ENCODE data around the gene KPRP. TPM values are rescaled to one million over a fixed set of nuclear protein-coding genes. Genes with fewer than 3 reads are reported as not detected.

Gene KPRP
- total RNA-seq, 1 experiment from 2014 or later, result not detected

DNA sequence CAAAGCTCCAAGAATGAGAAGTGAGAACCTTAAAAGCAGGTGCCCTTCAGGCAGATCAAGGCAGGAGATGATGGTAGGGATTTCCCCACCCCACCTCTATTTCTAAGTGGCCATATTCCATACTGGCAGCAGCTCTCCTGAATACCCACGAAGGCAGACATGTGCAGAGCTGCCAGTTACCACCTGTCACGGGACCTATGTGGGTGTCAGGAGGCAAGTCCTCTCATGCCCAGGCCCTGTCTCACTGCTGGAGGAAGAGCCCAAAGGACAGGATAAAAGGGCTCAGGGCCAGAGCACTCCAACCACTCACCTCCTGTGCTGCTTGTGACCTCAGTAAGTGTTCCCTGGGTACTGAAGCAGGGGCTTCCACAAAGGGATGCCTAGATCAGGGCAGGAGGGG is 53.2 kb downstream of the KPRP start:
- Histone ChIP-seq H3T11ph (ENCODE audit: low read length) (no peak overlapping the region), H3K4me1 (ENCODE audit: insufficient read depth, low read length) (no peaks in the 10 kb centered on the region), H3K14ac (ENCODE audit: insufficient read depth, low read length) (no peak overlapping the region), H2BK120ac (ENCODE audit: low read depth, low read length, poor library complexity, severe bottlenecking) (no peak overlapping the region), H2AFZ (ENCODE audit: low read length) (no peak overlapping the region), H4K8ac (replicated peaks; ENCODE audit: insufficient read length, low read depth, low read length) (no peak overlapping the region), H4K20me1 (ENCODE audit: control insufficient read depth, insufficient read depth, insufficient read length) (no peaks in the 10 kb centered on the region), H4K91ac (ENCODE audit: insufficient read length, low read depth, low read length) (no peak overlapping the region), H3K27ac (ENCODE audit: insufficient read length, low read depth, low read length) (no peak overlapping the region), H3K4me2 (ENCODE audit: insufficient read depth, insufficient read length, low read length) (no peak overlapping the region), H3K56ac (ENCODE audit: insufficient read length, low read depth, low read length) (no peak overlapping the region), H3K79me2 (ENCODE audit: insufficient read depth, low read length) (no peaks in the 10 kb centered on the region), H2BK12ac (ENCODE audit: insufficient read length, low read depth, low read length) (no peak overlapping the region), H3K23ac (ENCODE audit: insufficient read length, low read depth, low read length) (no peak overlapping the region), H3K4ac (ENCODE audit: low read depth, low read length) (no peak overlapping the region), H2BK15ac (ENCODE audit: low read depth, low read length) (no peak overlapping the region), H4K5ac (ENCODE audit: insufficient read length, low read depth, low read length) (no peak overlapping the region), H2AK5ac (ENCODE audit: insufficient read length, low read length) (no peak overlapping the region), H3K79me1 (ENCODE audit: insufficient read depth, low read depth, low read length, poor library complexity, severe bottlenecking) (no peaks in the 10 kb centered on the region), H2BK5ac (ENCODE audit: insufficient read length, low read length) (no peak overlapping the region), H3K23me2 (ENCODE audit: insufficient read length, low read depth, low read length, poor library complexity, severe bottlenecking) (no peaks in the 10 kb centered on the region), H2BK20ac (ENCODE audit: low read depth, low read length, poor library complexity, severe bottlenecking) (no peak overlapping the region), H3K18ac (ENCODE audit: insufficient read length, low read depth, low read length) (no peak overlapping the region), H3K9me3 (ENCODE audit: control insufficient read depth, low read depth, low read length) (peaks cover 76% of the 10 kb centered on the region), H3K9ac (ENCODE audit: extremely low read depth, insufficient read length, low read length) (no peak overlapping the region), H3K27me3 (ENCODE audit: insufficient read depth, low read length) (no peaks in the 10 kb centered on the region)
- DNase-seq, result no peak
- H3K4me1 Mint-ChIP-seq, result no peaks in the 10 kb centered on the region
- TF ChIP-seq, protein P1, sequence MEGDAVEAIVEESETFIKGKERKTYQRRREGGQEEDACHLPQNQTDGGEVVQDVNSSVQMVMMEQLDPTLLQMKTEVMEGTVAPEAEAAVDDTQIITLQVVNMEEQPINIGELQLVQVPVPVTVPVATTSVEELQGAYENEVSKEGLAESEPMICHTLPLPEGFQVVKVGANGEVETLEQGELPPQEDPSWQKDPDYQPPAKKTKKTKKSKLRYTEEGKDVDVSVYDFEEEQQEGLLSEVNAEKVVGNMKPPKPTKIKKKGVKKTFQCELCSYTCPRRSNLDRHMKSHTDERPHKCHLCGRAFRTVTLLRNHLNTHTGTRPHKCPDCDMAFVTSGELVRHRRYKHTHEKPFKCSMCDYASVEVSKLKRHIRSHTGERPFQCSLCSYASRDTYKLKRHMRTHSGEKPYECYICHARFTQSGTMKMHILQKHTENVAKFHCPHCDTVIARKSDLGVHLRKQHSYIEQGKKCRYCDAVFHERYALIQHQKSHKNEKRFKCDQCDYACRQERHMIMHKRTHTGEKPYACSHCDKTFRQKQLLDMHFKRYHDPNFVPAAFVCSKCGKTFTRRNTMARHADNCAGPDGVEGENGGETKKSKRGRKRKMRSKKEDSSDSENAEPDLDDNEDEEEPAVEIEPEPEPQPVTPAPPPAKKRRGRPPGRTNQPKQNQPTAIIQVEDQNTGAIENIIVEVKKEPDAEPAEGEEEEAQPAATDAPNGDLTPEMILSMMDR (conservative IDR thresholded peaks at IDR 0.05), result no peak
- H3K36me3 Mint-ChIP-seq (ENCODE audit: insufficient read depth in 1 of 3, low read depth in 3 of 3), result peaks cover 4 to 20% (median 6%) of the 10 kb centered on the region in 3 experiments; a peak in 5 of 7 replicates
- no peak overlapping the region for H3K4me3 Mint-ChIP-seq
- H3K27me3 Mint-ChIP-seq (ENCODE audit: low read depth), result no peaks in the 10 kb centered on the region; the same call in none of the 2 replicates
- no peak overlapping the region for H3K27ac Mint-ChIP-seq
- peaks cover 86 to 88% of the 10 kb centered on the region in 2 experiments for H3K9me3 Mint-ChIP-seq
- WGBS (ENCODE audit: extremely low coverage, insufficient read length, low lambda C conversion rate), result no CpG with 5 or more reads among the region's 2 CpGs

Other genes with a start within 250 kb of the KPRP start
- not detected in 2 replicates for gene LCE5A, start 247.2 kb upstream of the KPRP start, total RNA-seq (2021)
- not detected in 2 replicates for gene CRCT1, start 243.5 kb upstream of the KPRP start, total RNA-seq (2021)
- gene LCE3E, start 191.2 kb upstream of the KPRP start, total RNA-seq (2021), result not detected in 2 replicates
- gene LCE3D, start 177.5 kb upstream of the KPRP start, total RNA-seq (2021), result not detected in 2 replicates
- not detected in 2 replicates for gene LCE3C, start 157.8 kb upstream of the KPRP start, total RNA-seq (2021)
- not detected in 2 replicates for gene LCE3B, start 144.2 kb upstream of the KPRP start, total RNA-seq (2021)
- gene LCE3A, start 134.9 kb upstream of the KPRP start, total RNA-seq (2021), result not detected in 2 replicates
- gene LCE2D, start 94.6 kb upstream of the KPRP start, total RNA-seq (2021), result not detected in 2 replicates
- gene LCE2C, start 82.7 kb upstream of the KPRP start, total RNA-seq (2021), result not detected in 2 replicates
- gene LCE2B, start 71.9 kb upstream of the KPRP start, total RNA-seq (2021), result not detected in 2 replicates
- gene LCE2A, start 59.7 kb upstream of the KPRP start, total RNA-seq (2021), result not detected in 2 replicates
- gene LCE4A, start 49.9 kb upstream of the KPRP start, total RNA-seq (2021), result not detected in 2 replicates
- not detected in 2 replicates for gene LCE1F, start 17.1 kb downstream of the KPRP start, total RNA-seq (2021)
- gene LCE1E, start 28.2 kb downstream of the KPRP start, total RNA-seq (2021), result not detected in 2 replicates
- gene LCE1D, start 38.7 kb downstream of the KPRP start, total RNA-seq (2021), result not detected in 2 replicates
- gene LCE1C, start 48.6 kb downstream of the KPRP start, total RNA-seq (2021), result not detected in 2 replicates
- gene LCE1B, start 53.9 kb downstream of the KPRP start, total RNA-seq (2021), result not detected in 2 replicates
- not detected in 2 replicates for gene LCE1A, start 69.4 kb downstream of the KPRP start, total RNA-seq (2021)
- not detected in 2 replicates for gene LCE6A, start 84.8 kb downstream of the KPRP start, total RNA-seq (2021)
- gene LCE7A, start 102.0 kb downstream of the KPRP start, total RNA-seq (2021), result not detected in 2 replicates
- not detected in 2 replicates for gene SMCP, start 120.3 kb downstream of the KPRP start, total RNA-seq (2021)
- gene IVL, start 150.5 kb downstream of the KPRP start, total RNA-seq (2021), result not detected in 2 replicates
- gene SPRR5, start 189.2 kb downstream of the KPRP start, total RNA-seq (2021), result not detected in 2 replicates
- not detected in 2 replicates for gene SPRR4, start 212.6 kb downstream of the KPRP start, total RNA-seq (2021)
- not detected in 2 replicates for gene SPRR1A, start 226.1 kb downstream of the KPRP start, total RNA-seq (2021)
- not detected in 2 replicates for gene SPRR3, start 243.7 kb downstream of the KPRP start, total RNA-seq (2021)